Ishikawa (cell line): ENCODE measurements around the gene LRP5.

Experiments used
- CEBPB ChIP-seq: IDR thresholded peaks from 2 replicates; pipeline ENCODE4 v1.6.1; 2012
- CREB1 ChIP-seq: IDR thresholded peaks from 2 replicates; pipeline ENCODE4 v1.6.1; 2012; ENCODE audit warnings: low read depth
- EGR1 ChIP-seq: IDR thresholded peaks from 2 replicates; pipeline ENCODE4 v1.6.1; 2012
- EP300 ChIP-seq: IDR thresholded peaks from 2 replicates; pipeline ENCODE4 v1.6.1; 2012; ENCODE audit warnings: borderline replicate concordance
- FOXM1 ChIP-seq: IDR thresholded peaks from 2 replicates; pipeline ENCODE4 v1.6.1; 2012; ENCODE audit warnings: low read depth, borderline replicate concordance
- MAX ChIP-seq: IDR thresholded peaks from 2 replicates; pipeline ENCODE4 v1.6.1; 2012
- NFIC ChIP-seq: IDR thresholded peaks from 2 replicates; pipeline ENCODE4 v1.6.1; 2012
- RAD21 ChIP-seq: IDR thresholded peaks from 2 replicates; pipeline ENCODE4 v1.6.1; 2012; ENCODE audit warnings: low read depth
- REST ChIP-seq: IDR thresholded peaks from 2 replicates; pipeline ENCODE4 v1.6.1; 2012; ENCODE audit warnings: low read depth, mild to moderate bottlenecking
- TAF1 ChIP-seq: IDR thresholded peaks from 2 replicates; pipeline ENCODE4 v1.6.1; 2012; ENCODE audit warnings: low read depth, mild to moderate bottlenecking
- TCF12 ChIP-seq: IDR thresholded peaks from 2 replicates; pipeline ENCODE4 v1.6.1; 2012; ENCODE audit warnings: low read depth
- TEAD4 ChIP-seq: IDR thresholded peaks from 2 replicates; pipeline ENCODE4 v1.6.1; 2012
- YY1 ChIP-seq: IDR thresholded peaks from 2 replicates; pipeline ENCODE4 v1.6.1; 2012; ENCODE audit warnings: low read depth
- ZBTB7A ChIP-seq: IDR thresholded peaks from 2 replicates; pipeline ENCODE4 v1.6.1; 2012; ENCODE audit warnings: low read depth
- TF ChIP-seq, protein P1 (sequence below): IDR thresholded peaks from 2 replicates; pipeline ENCODE4 v1.6.1; 2012

LRP5 gene

GRCh38 chr11:68353669-68354068 lies 41.3 kb downstream of the LRP5 start:
- TF ChIP-seq TEAD4: no peak
- TF ChIP-seq, protein P1, sequence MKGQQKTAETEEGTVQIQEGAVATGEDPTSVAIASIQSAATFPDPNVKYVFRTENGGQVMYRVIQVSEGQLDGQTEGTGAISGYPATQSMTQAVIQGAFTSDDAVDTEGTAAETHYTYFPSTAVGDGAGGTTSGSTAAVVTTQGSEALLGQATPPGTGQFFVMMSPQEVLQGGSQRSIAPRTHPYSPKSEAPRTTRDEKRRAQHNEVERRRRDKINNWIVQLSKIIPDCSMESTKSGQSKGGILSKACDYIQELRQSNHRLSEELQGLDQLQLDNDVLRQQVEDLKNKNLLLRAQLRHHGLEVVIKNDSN: no peak
- TF ChIP-seq TAF1: no peak
- TF ChIP-seq REST: no peak
- TF ChIP-seq CREB1: no peak
- no peak for TF ChIP-seq EP300
- TF ChIP-seq EGR1: no peak
- TF ChIP-seq ZBTB7A: no peak
- TF ChIP-seq FOXM1: no peak
- no peak for TF ChIP-seq YY1

GRCh38 chr11:68354148-68354872 lies 41.9 kb downstream of the LRP5 start:
- TF ChIP-seq YY1: peak; percentile 35; the same call in 1 of the 2 replicates
- no peak for TF ChIP-seq ZBTB7A
- peak; percentile 78 for TF ChIP-seq TCF12
- peak; percentile 67; the same call in 1 of the 2 replicates for TF ChIP-seq EP300
- TF ChIP-seq CEBPB: peak; percentile 73
- TF ChIP-seq TEAD4: peak; percentile 89
- TF ChIP-seq MAX: peak; percentile 86
- TF ChIP-seq REST: no peak
- no peak for TF ChIP-seq EGR1
- peak; percentile 93 for TF ChIP-seq NFIC
- TF ChIP-seq FOXM1: peak; percentile 40; the same call in 1 of the 2 replicates
- TF ChIP-seq TAF1: no peak
- TF ChIP-seq, protein P1: peak; percentile 45; the same call in 1 of the 2 replicates

GRCh38 chr11:68355471-68355870 lies 43.1 kb downstream of the LRP5 start:
- TF ChIP-seq RAD21 (no peak), CEBPB (no peak), MAX (no peak)

- TF ChIP-seq TCF12 (no peak), MAX (no peak), CEBPB (no peak), TEAD4 (no peak), TAF1 (no peak), REST (no peak), ZBTB7A (no peak), CREB1 (no peak), RAD21 (no peak), FOXM1 (no peak), YY1 (no peak), EGR1 (no peak), EP300 (no peak), NFIC (no peak)
- TF ChIP-seq, protein P1: no peak
These were observed 45.2 kb downstream of the LRP5 start for GRCh38 chr11:68357568-68357967.
